ENCODE results near the gene TMPRSS3. TPM values are rescaled to one million over a fixed set of nuclear protein-coding genes. Genes with fewer than 3 reads are reported as not detected.

Gene TMPRSS3
- total RNA-seq, 4 donors from 2014 or later = 0.34 TPM; not detected in 3

DNA sequence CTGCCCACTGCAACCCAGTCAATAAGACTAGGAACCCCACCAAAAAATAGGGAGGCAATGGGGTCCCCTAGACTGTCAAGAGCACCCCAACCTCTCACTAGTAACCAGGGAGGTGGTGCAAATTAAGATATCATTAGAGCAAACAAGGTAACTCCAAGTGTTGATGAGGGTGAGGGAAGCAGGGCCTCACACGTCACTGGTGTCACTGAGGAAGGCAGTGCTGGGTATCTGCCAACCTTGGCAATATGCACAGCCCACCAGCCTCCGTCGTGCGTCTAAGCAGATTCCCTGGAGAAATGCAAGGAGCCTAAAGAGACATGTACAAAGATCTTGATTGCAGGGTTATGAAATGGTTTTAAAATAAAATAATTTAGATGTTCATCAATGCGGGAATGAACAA lies 11.6 kb upstream of the TMPRSS3 start:
- TF ChIP-seq, protein P1, sequence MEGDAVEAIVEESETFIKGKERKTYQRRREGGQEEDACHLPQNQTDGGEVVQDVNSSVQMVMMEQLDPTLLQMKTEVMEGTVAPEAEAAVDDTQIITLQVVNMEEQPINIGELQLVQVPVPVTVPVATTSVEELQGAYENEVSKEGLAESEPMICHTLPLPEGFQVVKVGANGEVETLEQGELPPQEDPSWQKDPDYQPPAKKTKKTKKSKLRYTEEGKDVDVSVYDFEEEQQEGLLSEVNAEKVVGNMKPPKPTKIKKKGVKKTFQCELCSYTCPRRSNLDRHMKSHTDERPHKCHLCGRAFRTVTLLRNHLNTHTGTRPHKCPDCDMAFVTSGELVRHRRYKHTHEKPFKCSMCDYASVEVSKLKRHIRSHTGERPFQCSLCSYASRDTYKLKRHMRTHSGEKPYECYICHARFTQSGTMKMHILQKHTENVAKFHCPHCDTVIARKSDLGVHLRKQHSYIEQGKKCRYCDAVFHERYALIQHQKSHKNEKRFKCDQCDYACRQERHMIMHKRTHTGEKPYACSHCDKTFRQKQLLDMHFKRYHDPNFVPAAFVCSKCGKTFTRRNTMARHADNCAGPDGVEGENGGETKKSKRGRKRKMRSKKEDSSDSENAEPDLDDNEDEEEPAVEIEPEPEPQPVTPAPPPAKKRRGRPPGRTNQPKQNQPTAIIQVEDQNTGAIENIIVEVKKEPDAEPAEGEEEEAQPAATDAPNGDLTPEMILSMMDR (IDR thresholded peaks at IDR 0.05; ENCODE audit: low read depth) = no peak

DNA sequence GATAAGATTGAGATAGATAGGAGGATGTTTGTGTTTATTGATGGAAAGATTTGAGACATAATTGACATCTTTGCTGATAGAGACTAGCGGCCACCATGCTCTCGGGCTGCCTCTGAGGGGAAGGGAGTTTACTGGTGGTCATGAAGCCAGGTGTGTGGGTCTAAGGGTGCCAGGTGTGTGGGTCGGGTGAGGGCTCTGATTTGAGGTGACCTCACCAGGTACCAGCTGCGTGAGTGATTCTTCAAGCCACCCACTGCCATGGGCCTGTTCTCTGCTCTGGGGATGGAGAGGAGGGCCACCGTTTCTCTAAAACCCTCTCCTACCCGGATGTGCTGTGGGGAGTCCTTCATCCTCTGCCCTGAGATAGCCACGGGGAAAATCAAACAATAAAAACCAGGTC lies 11.0 kb upstream of the TMPRSS3 start:
- TF ChIP-seq, protein P1 (IDR thresholded peaks at IDR 0.05; ENCODE audit: low read depth) = no peak

GRCh38 chr21:42406201-42406621 lies 10.4 kb upstream of the TMPRSS3 start:
- TF ChIP-seq, protein P1 (IDR thresholded peaks at IDR 0.05; ENCODE audit: low read depth) = no peak

DNA sequence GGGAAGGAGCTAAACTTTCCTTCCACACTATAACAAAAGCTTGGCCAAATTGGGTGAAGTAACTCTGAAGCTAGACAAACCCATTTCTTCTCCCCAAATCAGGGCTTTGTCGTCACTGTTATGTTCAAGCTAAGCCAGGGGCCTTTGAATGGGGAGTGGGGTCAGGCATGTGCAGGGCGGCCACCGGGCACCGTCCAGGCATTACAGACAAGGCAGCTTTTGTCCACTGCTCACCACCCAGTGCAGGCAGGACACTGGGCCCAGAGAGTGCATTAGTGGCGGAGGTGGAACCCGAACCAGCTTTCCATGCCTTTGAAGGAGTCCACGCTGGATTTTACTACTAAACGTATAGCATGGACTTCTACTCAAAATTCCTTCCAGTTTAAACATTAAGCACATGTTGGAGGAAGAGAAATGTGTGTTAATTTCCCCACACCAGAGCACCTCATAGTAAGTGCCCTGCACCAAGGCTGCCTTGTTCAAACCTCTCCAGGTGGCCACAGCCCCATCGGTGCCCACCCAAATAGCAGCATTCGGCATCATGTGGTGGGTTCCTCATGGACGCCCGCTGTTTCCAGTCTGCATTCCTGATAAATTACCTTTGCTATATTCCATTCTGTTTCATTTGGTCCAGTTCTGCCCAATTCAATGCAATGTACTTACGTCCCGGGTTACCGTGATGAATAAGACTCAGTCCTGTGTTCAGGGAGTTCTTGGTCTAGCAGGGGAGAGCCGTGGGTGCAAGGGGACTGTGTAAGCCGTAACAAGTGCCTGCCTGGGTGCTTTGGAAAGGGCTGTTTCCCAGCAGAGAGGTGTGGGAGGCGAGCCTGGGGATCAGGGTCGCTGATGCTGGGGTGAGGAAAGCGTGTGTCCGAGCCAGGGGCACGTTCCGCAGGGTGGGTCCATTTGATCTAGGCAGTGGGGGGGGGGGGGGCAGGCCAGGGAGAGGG lies 9.5 kb upstream of the TMPRSS3 start:
- TF ChIP-seq, protein P1 (IDR thresholded peaks at IDR 0.05; ENCODE audit: low read depth) = no peak

GRCh38 chr21:42404539-42404938 lies 8.7 kb upstream of the TMPRSS3 start:
- TF ChIP-seq, protein P1 (IDR thresholded peaks at IDR 0.05; ENCODE audit: low read depth) = no peak

DNA sequence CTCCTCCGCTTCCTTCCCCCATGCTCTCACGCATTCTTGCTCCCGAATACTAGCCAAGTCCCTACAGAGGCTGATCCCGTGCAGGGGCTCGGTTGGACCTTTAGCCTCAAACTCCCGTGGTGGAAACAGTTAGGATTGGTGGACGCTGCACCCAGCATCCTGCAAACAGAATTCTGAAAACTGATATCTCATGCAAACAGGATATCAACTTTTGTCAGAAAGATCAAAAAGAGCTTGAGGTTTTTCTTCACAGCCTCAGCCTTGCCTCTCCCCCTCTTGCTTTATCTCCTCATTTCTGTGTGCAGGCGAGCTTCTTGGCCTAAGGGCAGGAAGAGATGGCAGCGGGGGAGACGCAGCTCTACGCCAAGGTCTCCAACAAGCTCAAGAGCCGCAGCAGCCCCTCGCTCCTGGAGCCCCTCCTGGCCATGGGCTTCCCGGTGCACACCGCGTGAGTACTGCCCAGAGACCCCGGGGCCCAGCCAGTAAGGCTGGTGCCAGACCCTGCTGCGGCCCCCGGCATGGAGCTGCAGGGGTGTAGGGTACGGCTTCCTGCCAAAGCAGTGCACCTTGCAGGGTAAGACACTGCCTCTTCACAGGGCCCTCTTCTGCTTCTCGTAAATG lies 7.9 kb upstream of the TMPRSS3 start, which contains the start of gene UBASH3A:
Gene UBASH3A (plus strand): TSS at position 292 of the 621 bp plus-strand sequence. CDS start 44 bp downstream, at position 336.
- TF ChIP-seq, protein P1 (IDR thresholded peaks at IDR 0.05; ENCODE audit: low read depth) = no peak

- TF ChIP-seq, protein P1 (IDR thresholded peaks at IDR 0.05; ENCODE audit: low read depth) = no peak
Measured at GRCh38 chr21:42401820-42402251, 6.0 kb upstream of the TMPRSS3 start.

All from subcutaneous adipose tissue (tissue), 4 donors.